Measurements from ENCODE around the gene NUP210L.

GRCh38 chr1:153968408-153968807, 186.5 kb downstream of the NUP210L start:
- TF ChIP-seq, protein P1, sequence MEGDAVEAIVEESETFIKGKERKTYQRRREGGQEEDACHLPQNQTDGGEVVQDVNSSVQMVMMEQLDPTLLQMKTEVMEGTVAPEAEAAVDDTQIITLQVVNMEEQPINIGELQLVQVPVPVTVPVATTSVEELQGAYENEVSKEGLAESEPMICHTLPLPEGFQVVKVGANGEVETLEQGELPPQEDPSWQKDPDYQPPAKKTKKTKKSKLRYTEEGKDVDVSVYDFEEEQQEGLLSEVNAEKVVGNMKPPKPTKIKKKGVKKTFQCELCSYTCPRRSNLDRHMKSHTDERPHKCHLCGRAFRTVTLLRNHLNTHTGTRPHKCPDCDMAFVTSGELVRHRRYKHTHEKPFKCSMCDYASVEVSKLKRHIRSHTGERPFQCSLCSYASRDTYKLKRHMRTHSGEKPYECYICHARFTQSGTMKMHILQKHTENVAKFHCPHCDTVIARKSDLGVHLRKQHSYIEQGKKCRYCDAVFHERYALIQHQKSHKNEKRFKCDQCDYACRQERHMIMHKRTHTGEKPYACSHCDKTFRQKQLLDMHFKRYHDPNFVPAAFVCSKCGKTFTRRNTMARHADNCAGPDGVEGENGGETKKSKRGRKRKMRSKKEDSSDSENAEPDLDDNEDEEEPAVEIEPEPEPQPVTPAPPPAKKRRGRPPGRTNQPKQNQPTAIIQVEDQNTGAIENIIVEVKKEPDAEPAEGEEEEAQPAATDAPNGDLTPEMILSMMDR (IDR thresholded peaks at IDR 0.05; ENCODE audit: insufficient read depth, low read length): no peak
- no peak for TF ChIP-seq POLR2AphosphoS5 (IDR thresholded peaks at IDR 0.05; ENCODE audit: low read depth)
